Esophagus muscularis mucosa (tissue), 4 donors: ENCODE data around the gene JAK3. TPM values are rescaled to one million over a fixed set of nuclear protein-coding genes. Genes with fewer than 3 reads are reported as not detected.
A peak's percentile ranks its signal among the peaks of the same experiment; 100 is the strongest.

Experiments
- DNase-seq: peaks from one replicate; pipeline ENCODE4 v3.0.0-alpha.2; 2017; ENCODE audit errors: extremely low spot score
- H3K27ac ChIP-seq, 4 donors: fragments of 200-600 bp; sonication (generic); replicated peaks in 1 of 4; 1 replicate in 3 of 4; 2 replicates in 1 of 4; pipeline ENCODE4 v1.5.1; 2016 to 2019; ENCODE audit warnings: mild to moderate bottlenecking in 1 of 4
- H3K27me3 ChIP-seq, 4 donors: fragments of 200-600 bp; sonication (generic); one replicate each; pipeline versions ENCODE4 v1.5.1 to v1.6.0; 2016 to 2019
- H3K36me3 ChIP-seq, 4 donors: fragments of 200-600 bp; sonication (generic); one replicate each; pipeline ENCODE4 v1.5.1; 2016 to 2019
- H3K4me1 ChIP-seq, 4 donors: fragments of 200-600 bp; sonication (generic); one replicate each; pipeline ENCODE4 v1.5.1; 2016 to 2019
- H3K4me3 ChIP-seq, 4 donors: fragments of 200-600 bp; sonication (generic); 1 replicate in 2 of 4; 2 replicates in 2 of 4; pipeline ENCODE4 v1.5.1; 2016 to 2019; ENCODE audit warnings: mild to moderate bottlenecking in 4 of 4, moderate library complexity in 1 of 4
- H3K9me3 ChIP-seq, 4 donors: fragments of 200-600 bp; sonication (generic); 1 replicate in 3 of 4; 2 replicates in 1 of 4; pipeline ENCODE4 v1.5.1; 2016 to 2019
- CTCF ChIP-seq, 3 experiments: fragments of 200-600 bp in 2 of 3; fragments of 450-650 bp in 1 of 3; sonication (generic) in 2 of 3; IDR thresholded peaks; one replicate each; pipeline ENCODE4 v1.5.1; 2017 to 2019; ENCODE audit warnings: antibody characterized with exemption in 3 of 3, mild to moderate bottlenecking in 2 of 3, moderate library complexity in 1 of 3
- EP300 ChIP-seq: sonication (generic); formaldehyde crosslinking; IDR thresholded peaks from one replicate; pipeline ENCODE4 v1.6.1; 2017; ENCODE audit warnings: antibody characterized with exemption
- POLR2A ChIP-seq: fragments of 450-650 bp; IDR thresholded peaks from one replicate; pipeline ENCODE4 v1.6.1; 2017; ENCODE audit warnings: antibody characterized with exemption, moderate library complexity, mild to moderate bottlenecking, low read depth
- POLR2AphosphoS5 ChIP-seq, 2 donors: sonication (generic); formaldehyde crosslinking; IDR thresholded peaks; one replicate each; pipeline ENCODE4 v1.6.1; 2017; ENCODE audit warnings: antibody characterized with exemption in 2 of 2
- WGBS: methylation state at CpG from one replicate; pipeline ENCODE4 v1.1.5; 2018; 5-methylcytosine and 5-hydroxymethylcytosine counted together
- intact Hi-C: fragments of 100-400 bp; cut with DNase I; formaldehyde crosslinking; loops from one replicate; pipeline ENCODE4 v1.15.1; 2023
- total RNA-seq, 4 donors: library from RNA; depleted of rRNA; stranded (reverse); fragments of >200 nt; gene quantifications; one replicate each; pipeline versions ENCODE4 v1.1.0 to v1.2.1, GENCODE V29; 2016

Gene JAK3
- total RNA-seq, 4 donors from 2014 or later = 2.1 to 8.9 (median 3.4) TPM

GRCh38 chr19:17796013-17796837, 51.6 kb downstream of the JAK3 start:
- Histone ChIP-seq H3K9me3 (no peaks in the 10 kb centered on the region), H3K27me3 (peaks cover 3 to 85% (median 25%) of the 10 kb centered on the region in 4 donors), H3K4me1 (peaks cover 0 to 10% (median 7%) of the 10 kb centered on the region in 4 donors), H3K36me3 (no peaks in the 10 kb centered on the region), H3K27ac (no peak overlapping the region), H3K4me3 (no peak overlapping the region)
- TF ChIP-seq POLR2A = no peak
- TF ChIP-seq CTCF (IDR thresholded peaks at IDR 0.05) = no peak
- TF ChIP-seq POLR2AphosphoS5 (IDR thresholded peaks at IDR 0.05) = no peak
- TF ChIP-seq EP300 = no peak
- intact Hi-C loops = no loop called here
- DNase-seq = no peak
- WGBS = 62% methylated on average over 5 of the region's 6 CpGs

GRCh38 chr19:17795495-17795856, 52.3 kb downstream of the JAK3 start:
- TF ChIP-seq CTCF (IDR thresholded peaks at IDR 0.05) (no peak), POLR2AphosphoS5 (IDR thresholded peaks at IDR 0.05) (no peak), EP300 (no peak), POLR2A (no peak)

GRCh38 chr19:17794731-17795494, 52.9 kb downstream of the JAK3 start, which contains the start of gene B3GNT3:
TSS of gene B3GNT3 (plus strand) at chr19:17795138. CDS start at chr19:17807808, 12,670 bp downstream.
- no peak for TF ChIP-seq POLR2AphosphoS5 (IDR thresholded peaks at IDR 0.05)
- no peak for TF ChIP-seq POLR2A
- no peak for TF ChIP-seq EP300
- TF ChIP-seq CTCF (IDR thresholded peaks at IDR 0.05) = no peak
- no peak for DNase-seq
- intact Hi-C loops = no loop called here
- Histone ChIP-seq H3K27ac (no peak within 1 kb of the TSS), H3K9me3 (no peaks in the 10 kb centered on the region), H3K4me1 (peaks cover 0 to 10% (median 7%) of the 10 kb centered on the region in 4 donors), H3K4me3 (peak within 1 kb of the TSS in 2 of 4 donors; percentile 5 to 40), H3K36me3 (no peaks in the 10 kb centered on the region), H3K27me3 (peaks cover 3 to 74% (median 25%) of the 10 kb centered on the region in 4 donors)
- WGBS = 5% methylated on average over 45 of the region's 50 CpGs

More at GRCh38 chr19:17795495-17795856, 52.3 kb downstream of the JAK3 start:
- DNase-seq = no peak
- H3K4me3 ChIP-seq = peak overlapping the region in 1 of 4 donors; percentile 40
- peaks cover 3 to 80% (median 25%) of the 10 kb centered on the region in 4 donors for H3K27me3 ChIP-seq
- intact Hi-C loops = no loop called here
- no peaks in the 10 kb centered on the region for H3K9me3 ChIP-seq
- 33% methylated on average over 7 of the region's 14 CpGs for WGBS
- peaks cover 0 to 10% (median 7%) of the 10 kb centered on the region in 4 donors for H3K4me1 ChIP-seq
- no peaks in the 10 kb centered on the region for H3K36me3 ChIP-seq
- H3K27ac ChIP-seq = no peak overlapping the region

GRCh38 chr19:17794412-17794730, 53.4 kb downstream of the JAK3 start:
- Histone ChIP-seq H3K36me3 (no peaks in the 10 kb centered on the region), H3K9me3 (no peaks in the 10 kb centered on the region), H3K27me3 (peaks cover 3 to 71% (median 25%) of the 10 kb centered on the region in 4 donors), H3K4me1 (peaks cover 0 to 10% (median 7%) of the 10 kb centered on the region in 4 donors), H3K27ac (no peak overlapping the region), H3K4me3 (peak overlapping the region in 1 of 4 donors; percentile 5)
- intact Hi-C loops = no loop called here
- no peak for DNase-seq
- 65% methylated on average over 9 of the region's 9 CpGs for WGBS
- TF ChIP-seq CTCF (IDR thresholded peaks at IDR 0.05) = no peak
- TF ChIP-seq EP300 = no peak
